Breast epithelium (tissue), 4 donors: ENCODE data around the gene OPTN. TPM values are rescaled to one million over a fixed set of nuclear protein-coding genes. Genes with fewer than 3 reads are reported as not detected.
A peak's percentile ranks its signal among the peaks of the same experiment; 100 is the strongest.

Experiments used
- DNase-seq, 2 donors: peaks; one replicate each; pipeline ENCODE4 v3.0.0-alpha.2; 2019; ENCODE audit warnings: low spot score in 2 of 2
- H3K27ac ChIP-seq, 2 donors: fragments of 200-600 bp; sonication (generic) in 1 of 2; one replicate each; pipeline ENCODE4 v1.5.1; 2016 to 2019; ENCODE audit warnings: mild to moderate bottlenecking in 1 of 2
- H3K27me3 ChIP-seq, 2 donors: fragments of 200-600 bp; sonication (generic) in 1 of 2; one replicate each; pipeline versions ENCODE4 v1.5.1 to v1.6.0; 2017 to 2019; ENCODE audit warnings: control low read depth in 1 of 2, mild to moderate bottlenecking in 1 of 2
- H3K36me3 ChIP-seq: fragments of 200-600 bp; one replicate; pipeline ENCODE4 v1.5.1; 2019
- H3K4me1 ChIP-seq, 2 donors: fragments of 200-600 bp; sonication (generic); one replicate each; pipeline ENCODE4 v1.5.1; 2016 to 2019; ENCODE audit warnings: control low read depth in 1 of 2
- H3K4me3 ChIP-seq, 3 donors: fragments of 200-600 bp; sonication (generic); 1 replicate in 2 of 3; 2 replicates in 1 of 3; pipeline ENCODE4 v1.5.1; 2016 to 2019; ENCODE audit warnings: mild to moderate bottlenecking in 3 of 3, moderate library complexity in 2 of 3
- H3K9me3 ChIP-seq, 2 donors: fragments of 200-600 bp; sonication (generic) in 1 of 2; one replicate each; pipeline ENCODE4 v1.5.1; 2016 to 2019; ENCODE audit warnings: control low read depth in 1 of 2
- CTCF ChIP-seq, 3 donors: fragments of 450-650 bp; IDR thresholded peaks; one replicate each; pipeline ENCODE4 v1.5.1; 2016 to 2017; ENCODE audit warnings: antibody characterized with exemption in 3 of 3, mild to moderate bottlenecking in 3 of 3, moderate library complexity in 3 of 3
- POLR2A ChIP-seq: fragments of 450-650 bp; IDR thresholded peaks from one replicate; pipeline ENCODE4 v1.6.1; 2016; ENCODE audit warnings: antibody characterized with exemption, mild to moderate bottlenecking, moderate library complexity
- POLR2AphosphoS5 ChIP-seq, 3 donors: sonication (generic); formaldehyde crosslinking; IDR thresholded peaks; one replicate each; pipeline ENCODE4 v1.6.1; 2017; ENCODE audit warnings: antibody characterized with exemption in 3 of 3
- intact Hi-C: fragments of 100-400 bp; cut with DNase I; formaldehyde crosslinking; loops from one replicate; pipeline ENCODE4 v1.15.1; 2023; ENCODE audit warnings: low total_unique reads
- total RNA-seq, 3 donors: library from RNA; depleted of rRNA; stranded (reverse); fragments of >200 nt; gene quantifications; one replicate each; pipeline ENCODE4 v1.1.0, GENCODE V29; 2016

Gene OPTN
- total RNA-seq, 3 donors from 2014 or later, result 43.9 to 119 (median 49.2) TPM

GRCh38 chr10:13158401-13158800, 58.4 kb downstream of the OPTN start:
- Histone ChIP-seq H3K27me3 (no peaks in the 10 kb centered on the region), H3K4me1 (no peaks in the 10 kb centered on the region), H3K4me3 (peak overlapping the region; percentile 15 to 52 (median 46)), H3K9me3 (no peaks in the 10 kb centered on the region), H3K27ac (peak overlapping the region in 1 of 2 donors; percentile 33), H3K36me3 (no peaks in the 10 kb centered on the region)
- intact Hi-C loops, result loop anchor here (5.0 kb wide), 1 partner anchor 971 kb away; no protein-coding TSS in a partner anchor
- no peak for DNase-seq
- no peak for TF ChIP-seq POLR2AphosphoS5 (IDR thresholded peaks at IDR 0.05)
- TF ChIP-seq POLR2A, result no peak
- TF ChIP-seq CTCF (IDR thresholded peaks at IDR 0.05), result no peak

- Histone ChIP-seq H3K4me3 (peak within 1 kb of the TSS; percentile 42 to 65 (median 47)), H3K4me1 (no peaks in the 10 kb centered on the region), H3K27ac (no peak within 1 kb of the TSS), H3K9me3 (no peaks in the 10 kb centered on the region), H3K36me3 (no peaks in the 10 kb centered on the region), H3K27me3 (no peaks in the 10 kb centered on the region)
- intact Hi-C loops, result loop anchor here (10.0 kb wide), 1 partner anchor 144 kb away; the partner anchor contains the start of gene PHYH
- DNase-seq, result peak; percentile 98
- peak; percentile 71 to 77 (median 72) for TF ChIP-seq POLR2AphosphoS5 (IDR thresholded peaks at IDR 0.05)
- no peak for TF ChIP-seq POLR2A
- TF ChIP-seq CTCF (IDR thresholded peaks at IDR 0.05), result peak; percentile 87 to 92 (median 90)
Measured at GRCh38 chr10:13160934-13161856, 61.2 kb downstream of the OPTN start, which contains the start of gene MCM10. TSS of gene MCM10 (plus strand) at chr10:13161558. CDS start at chr10:13164203, 2,645 bp downstream.

- Histone ChIP-seq H3K4me3 (peak overlapping the region; percentile 42 to 65 (median 47)), H3K4me1 (no peaks in the 10 kb centered on the region), H3K27me3 (no peaks in the 10 kb centered on the region), H3K36me3 (no peaks in the 10 kb centered on the region), H3K27ac (no peak overlapping the region), H3K9me3 (no peaks in the 10 kb centered on the region)
- DNase-seq, result no peak
- TF ChIP-seq POLR2AphosphoS5 (IDR thresholded peaks at IDR 0.05) (no peak), CTCF (IDR thresholded peaks at IDR 0.05) (no peak), POLR2A (no peak)
- intact Hi-C loops, result loop anchor here (10.0 kb wide), 1 partner anchor 143 kb away; the partner anchor contains the start of gene PHYH
Measured at GRCh38 chr10:13161857-13162271, 61.9 kb downstream of the OPTN start.

- intact Hi-C loops, result loop anchor here (10.0 kb wide), 1 partner anchor 141 kb away; the partner anchor contains the start of gene PHYH
Measured at GRCh38 chr10:13163859-13164258, 63.9 kb downstream of the OPTN start.

More at GRCh38 chr10:13163859-13164258, 63.9 kb downstream of the OPTN start:
- H3K4me1 ChIP-seq, result no peaks in the 10 kb centered on the region
- DNase-seq, result no peak
- H3K27ac ChIP-seq, result no peak overlapping the region
- no peak overlapping the region for H3K4me3 ChIP-seq
- H3K36me3 ChIP-seq, result no peaks in the 10 kb centered on the region
- H3K27me3 ChIP-seq, result no peaks in the 10 kb centered on the region
- TF ChIP-seq CTCF (IDR thresholded peaks at IDR 0.05) (no peak), POLR2AphosphoS5 (IDR thresholded peaks at IDR 0.05) (no peak), POLR2A (no peak)
- no peaks in the 10 kb centered on the region for H3K9me3 ChIP-seq
